ENCODE data around the gene ZNF587. TPM values are rescaled to one million over a fixed set of nuclear protein-coding genes. Genes with fewer than 3 reads are reported as not detected.

The ZNF587 gene
- total and polyA plus RNA-seq, 2 of the 8 experiments (the other 6 are each of a cell fraction or from before 2014, with no cell fraction given): 18.1 to 42.1 TPM

DNA sequence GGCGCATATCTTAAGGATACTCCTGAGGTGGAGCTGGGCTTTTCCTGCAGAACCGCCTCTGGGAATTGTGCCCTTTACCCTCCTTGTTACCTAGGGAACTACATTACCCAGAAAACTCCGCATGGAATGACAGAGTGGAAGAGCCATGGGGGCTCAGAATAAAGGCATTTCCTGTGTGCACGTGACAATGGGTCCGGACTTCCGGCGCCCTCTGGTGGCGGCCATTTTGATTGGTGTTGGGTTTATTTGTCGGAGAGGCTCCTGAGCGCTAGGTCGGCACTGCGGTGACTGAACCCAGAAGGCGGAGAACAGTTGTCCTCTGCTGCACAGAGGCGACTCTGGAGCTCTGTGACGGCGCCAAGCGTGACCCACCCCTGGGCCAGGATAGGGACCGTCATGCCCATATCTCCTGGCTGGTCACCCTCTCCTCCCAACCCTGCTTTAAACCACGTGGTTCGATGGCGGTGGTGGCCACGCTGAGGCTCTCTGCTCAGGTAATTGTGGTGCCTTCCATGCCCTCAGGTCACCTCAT is 19.5 kb upstream of the ZNF587 start, which contains the start of gene ZNF587B (continued):
- TF ChIP-seq, protein P1, sequence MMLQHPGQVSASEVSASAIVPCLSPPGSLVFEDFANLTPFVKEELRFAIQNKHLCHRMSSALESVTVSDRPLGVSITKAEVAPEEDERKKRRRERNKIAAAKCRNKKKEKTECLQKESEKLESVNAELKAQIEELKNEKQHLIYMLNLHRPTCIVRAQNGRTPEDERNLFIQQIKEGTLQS (IDR thresholded peaks at IDR 0.05; ENCODE audit: insufficient read depth, low read depth, low read length): 0 out of 2 replicates have a peak, but pooled peaks have one; percentile 42
- TF ChIP-seq CBX8 (IDR thresholded peaks at IDR 0.05; ENCODE audit: borderline replicate concordance, low read depth, low read length) (no peak), CTCF (IDR thresholded peaks at IDR 0.05; ENCODE audit: control extremely low read depth in 1 of 3, insufficient read depth in 1 of 3, low read depth in 1 of 3, low read length in 3 of 3) (peak in 2 of 3 experiments; percentile 8 to 16; a peak in 2 of 4 replicates), EGR1 (IDR thresholded peaks at IDR 0.05; ENCODE audit: borderline replicate concordance, low read depth, low read length) (no peak), MAFK (IDR thresholded peaks at IDR 0.05; ENCODE audit: low read depth, low read length) (no peak), CEBPB (IDR thresholded peaks at IDR 0.05; ENCODE audit: low read depth, low read length) (no peak), TEAD4 (IDR thresholded peaks at IDR 0.05; ENCODE audit: low read depth, low read length) (peak; percentile 62), SP2 (IDR thresholded peaks at IDR 0.05; ENCODE audit: low read length) (no peak), SUZ12 (IDR thresholded peaks at IDR 0.05; ENCODE audit: low read length) (no peak), RFX5 (IDR thresholded peaks at IDR 0.05; ENCODE audit: borderline replicate concordance, low read depth, low read length) (no peak), NRF1 (IDR thresholded peaks at IDR 0.05; ENCODE audit: low read depth, low read length) (no peak), CBX5 (IDR thresholded peaks at IDR 0.05; ENCODE audit: low read depth, low read length) (no peak), BRCA1 (IDR thresholded peaks at IDR 0.05; ENCODE audit: low read depth, low read length) (no peak)

All from H1 (cell line).